ENCODE results near the gene ASB6. TPM values are rescaled to one million over a fixed set of nuclear protein-coding genes. Genes with fewer than 3 reads are reported as not detected.
A peak's percentile ranks its signal among the peaks of the same experiment; 100 is the strongest.

ASB6 gene
- total RNA-seq, 1 donor from 2014 or later: 17.4 TPM

GRCh38 chr9:129643706-129644105 is 1.8 kb upstream of the ASB6 start:
- H3K27me3 Mint-ChIP-seq (ENCODE audit: low read depth): no peaks in the 10 kb centered on the region
- no peak for TF ChIP-seq CTCF (IDR thresholded peaks at IDR 0.05)
- H3K4me3 Mint-ChIP-seq (ENCODE audit: unreplicated experiment): no peak overlapping the region
- DNase-seq (ENCODE audit: low spot score): no peak
- H3K27ac Mint-ChIP-seq (ENCODE audit: unreplicated experiment): no peak overlapping the region
- peaks cover 30% of the 10 kb centered on the region for H3K4me1 Mint-ChIP-seq (ENCODE audit: low read depth)
- H3K9me3 Mint-ChIP-seq (ENCODE audit: low read depth): peaks cover 3% of the 10 kb centered on the region
- H3K36me3 Mint-ChIP-seq (ENCODE audit: low read depth): peaks cover 2% of the 10 kb centered on the region

GRCh38 chr9:129640871-129641749 is 841 bp downstream of the ASB6 start:
- peaks cover 25% of the 10 kb centered on the region for H3K4me1 Mint-ChIP-seq (ENCODE audit: low read depth)
- no peak for TF ChIP-seq CTCF (IDR thresholded peaks at IDR 0.05)
- H3K27ac Mint-ChIP-seq (ENCODE audit: unreplicated experiment): peak overlapping the region; percentile 69

GRCh38 chr9:129640086-129640870 is 1.7 kb downstream of the ASB6 start:
- Mint-ChIP-seq H3K4me1 (ENCODE audit: low read depth) (peaks cover 25% of the 10 kb centered on the region), H3K27me3 (ENCODE audit: low read depth) (no peaks in the 10 kb centered on the region), H3K4me3 (ENCODE audit: unreplicated experiment) (peak overlapping the region; percentile 83), H3K27ac (ENCODE audit: unreplicated experiment) (peak overlapping the region; percentile 65), H3K9me3 (ENCODE audit: low read depth) (no peaks in the 10 kb centered on the region), H3K36me3 (ENCODE audit: low read depth) (peaks cover 9% of the 10 kb centered on the region)
- no peak for DNase-seq (ENCODE audit: low spot score)
- TF ChIP-seq CTCF (IDR thresholded peaks at IDR 0.05): no peak

More at GRCh38 chr9:129640871-129641749, 841 bp downstream of the ASB6 start:
- Mint-ChIP-seq H3K27me3 (ENCODE audit: low read depth) (no peaks in the 10 kb centered on the region), H3K9me3 (ENCODE audit: low read depth) (no peaks in the 10 kb centered on the region), H3K36me3 (ENCODE audit: low read depth) (peaks cover 9% of the 10 kb centered on the region), H3K4me3 (ENCODE audit: unreplicated experiment) (peak overlapping the region; percentile 83)
- no peak for DNase-seq (ENCODE audit: low spot score)

- Mint-ChIP-seq H3K36me3 (ENCODE audit: low read depth) (peaks cover 14% of the 10 kb centered on the region), H3K9me3 (ENCODE audit: low read depth) (no peaks in the 10 kb centered on the region), H3K27me3 (ENCODE audit: low read depth) (no peaks in the 10 kb centered on the region), H3K4me3 (ENCODE audit: unreplicated experiment) (peak overlapping the region; percentile 83), H3K27ac (ENCODE audit: unreplicated experiment) (peak overlapping the region; percentile 65), H3K4me1 (ENCODE audit: low read depth) (peaks cover 25% of the 10 kb centered on the region)
- no peak for DNase-seq (ENCODE audit: low spot score)
- TF ChIP-seq CTCF (IDR thresholded peaks at IDR 0.05): no peak
Observed at GRCh38 chr9:129639756-129640085, 2.2 kb downstream of the ASB6 start.

GRCh38 chr9:129639034-129639630 is 2.8 kb downstream of the ASB6 start:
- H3K36me3 Mint-ChIP-seq (ENCODE audit: low read depth): peaks cover 15% of the 10 kb centered on the region
- no peak for DNase-seq (ENCODE audit: low spot score)
- TF ChIP-seq CTCF (IDR thresholded peaks at IDR 0.05): no peak
- H3K27me3 Mint-ChIP-seq (ENCODE audit: low read depth): no peaks in the 10 kb centered on the region
- peaks cover 25% of the 10 kb centered on the region for H3K4me1 Mint-ChIP-seq (ENCODE audit: low read depth)
- no peak overlapping the region for H3K4me3 Mint-ChIP-seq (ENCODE audit: unreplicated experiment)
- H3K9me3 Mint-ChIP-seq (ENCODE audit: low read depth): no peaks in the 10 kb centered on the region
- H3K27ac Mint-ChIP-seq (ENCODE audit: unreplicated experiment): no peak overlapping the region
